NCI-H2227 (cell line): ENCODE results near the gene B3GLCT.

Experiments used
- DNase-seq: peaks from one replicate; lab custom pipeline; 2025; ENCODE audit not compliant: unreplicated experiment; lab: John Stamatoyannopoulos, UW

The B3GLCT gene

DNA sequence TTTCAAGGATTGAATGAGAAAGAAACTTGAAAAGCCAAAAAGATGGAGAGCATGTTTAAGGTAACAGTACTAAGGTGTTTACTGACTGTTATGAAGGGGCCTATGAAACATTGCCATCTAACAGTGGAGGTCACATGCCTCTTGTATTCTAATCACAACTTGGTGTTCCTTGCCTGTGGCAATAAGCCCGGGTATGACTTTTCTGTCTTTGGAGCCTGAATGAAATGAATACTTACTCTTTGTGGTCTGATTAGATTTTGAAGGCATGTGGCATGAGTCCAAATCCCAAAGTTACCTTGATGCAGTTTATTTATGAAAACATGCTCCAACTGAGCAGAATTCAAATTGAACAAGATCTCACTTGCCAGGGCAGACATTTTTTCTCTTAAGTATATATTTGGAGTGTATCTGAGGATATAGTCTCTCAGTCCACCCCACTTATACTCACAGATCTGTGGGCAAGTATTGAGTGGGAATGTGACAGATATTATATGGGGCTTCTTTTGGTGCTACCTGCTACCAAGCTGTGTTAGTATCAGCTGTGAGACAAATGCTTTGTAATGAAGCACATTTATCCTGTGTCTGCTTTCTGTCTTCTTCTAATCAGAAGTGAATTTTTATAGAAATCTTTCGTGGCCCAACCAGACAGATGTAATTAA is 67.5 kb downstream of the B3GLCT start:
- DNase-seq: no peak

DNA sequence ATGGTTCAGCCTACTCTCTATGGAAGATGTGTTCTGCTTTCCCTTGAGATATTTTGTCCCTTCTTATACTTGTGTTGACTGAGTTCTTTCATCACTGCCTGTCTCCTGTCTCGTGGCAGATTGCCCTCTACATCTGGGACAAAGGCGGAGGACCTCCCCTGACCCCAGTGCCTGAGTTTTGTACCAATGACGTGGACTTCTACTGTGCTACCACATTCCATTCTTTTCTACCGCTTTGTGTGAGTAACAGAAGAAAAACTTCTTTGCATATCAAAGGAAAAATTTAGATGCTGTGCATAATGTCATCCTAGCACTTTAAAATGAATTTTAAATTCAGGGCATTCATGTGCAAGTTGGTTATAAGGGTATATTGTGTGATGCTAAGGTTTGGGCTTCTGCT is 74.6 kb downstream of the B3GLCT start:
- DNase-seq: no peak

DNA sequence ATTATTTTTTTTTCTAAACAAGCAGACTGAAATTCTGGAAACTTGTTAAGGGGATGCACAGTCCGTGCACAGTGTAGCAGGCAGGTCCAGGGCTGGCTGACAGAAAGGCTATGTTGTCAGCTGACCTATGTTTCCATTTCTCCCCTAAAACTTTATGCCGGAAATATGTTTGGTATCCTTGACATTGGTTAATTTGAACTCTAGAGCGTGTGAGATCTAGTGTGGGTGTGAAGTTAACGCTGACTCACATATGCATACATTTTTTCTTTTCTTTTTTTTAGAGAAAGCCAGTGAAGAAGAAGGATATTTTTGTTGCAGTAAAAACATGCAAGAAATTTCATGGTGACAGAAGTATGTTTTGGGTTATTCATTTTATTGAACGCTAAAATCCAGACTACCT is 76.6 kb downstream of the B3GLCT start:
- no peak for DNase-seq

DNA sequence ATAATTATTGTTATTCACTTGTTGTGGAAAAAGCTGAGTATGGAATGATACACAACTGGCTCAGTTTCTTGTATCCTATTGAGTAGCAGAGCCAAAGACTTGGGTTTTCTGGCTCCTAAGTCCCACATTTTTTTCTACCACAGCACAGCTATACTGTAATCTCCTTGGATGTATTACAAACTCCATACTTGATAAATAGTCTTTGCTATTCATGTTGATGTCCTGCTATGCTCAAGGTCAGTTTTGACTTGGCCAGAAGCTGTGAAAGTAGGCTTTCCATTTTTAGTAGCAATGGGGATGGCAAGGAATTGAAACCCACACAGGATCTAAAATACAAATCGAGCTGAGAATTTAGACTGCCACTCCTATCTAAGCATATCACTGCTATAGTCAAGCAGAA is 79.1 kb downstream of the B3GLCT start:
- DNase-seq: no peak

DNA sequence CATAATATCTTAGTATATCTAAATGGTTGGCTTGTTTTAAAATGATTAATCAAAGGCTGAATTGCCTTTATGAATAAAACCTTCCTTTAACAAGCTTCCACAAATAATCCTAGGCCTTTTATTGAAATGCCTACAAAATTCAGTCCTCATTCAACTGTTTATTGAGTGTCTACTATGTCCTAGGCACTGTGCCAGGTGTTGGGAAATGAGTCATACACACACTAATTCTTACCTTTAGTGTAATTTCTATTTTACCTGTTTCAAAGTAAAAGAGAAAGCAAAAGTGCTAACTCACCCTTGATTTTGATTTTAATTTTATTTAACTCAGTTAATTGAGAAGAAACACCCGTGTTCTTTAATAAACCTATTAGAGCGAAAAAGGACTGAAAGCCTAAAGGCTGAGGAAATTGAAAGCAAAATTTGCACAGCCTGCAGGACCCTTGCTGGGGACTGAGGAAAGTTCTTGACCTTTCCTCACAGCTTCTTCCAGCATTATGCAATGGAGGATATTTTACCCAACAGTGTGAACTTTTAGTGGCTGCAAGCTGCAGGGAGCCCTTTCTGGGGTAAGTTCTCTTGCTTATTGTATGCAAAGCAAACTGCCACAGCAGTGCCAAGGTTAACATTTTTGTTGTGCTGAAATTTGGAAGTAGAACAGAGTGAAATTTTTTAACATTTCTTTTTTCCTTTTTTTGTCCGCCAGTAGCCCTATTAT is 83.1 kb downstream of the B3GLCT start:
- DNase-seq: no peak

DNA sequence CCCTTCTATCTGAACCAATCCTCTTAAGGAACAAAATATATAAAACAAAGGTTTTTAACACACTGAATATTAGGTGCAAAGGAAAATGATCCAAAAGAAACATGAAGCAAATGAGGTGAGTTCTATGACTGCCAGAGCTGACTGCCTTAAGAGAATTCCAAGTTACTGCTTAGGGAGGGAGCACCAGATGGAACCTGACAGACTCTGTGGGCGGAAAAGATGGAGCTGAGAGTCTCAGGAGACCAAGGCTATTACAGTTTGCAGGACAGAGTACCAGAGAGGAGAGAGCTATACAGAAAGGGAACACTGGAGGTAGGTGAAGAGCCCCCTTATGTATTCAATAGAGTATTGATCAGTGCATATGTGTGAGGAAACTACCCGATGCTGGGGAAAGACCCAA is 87.2 kb downstream of the B3GLCT start:
- DNase-seq: no peak

DNA sequence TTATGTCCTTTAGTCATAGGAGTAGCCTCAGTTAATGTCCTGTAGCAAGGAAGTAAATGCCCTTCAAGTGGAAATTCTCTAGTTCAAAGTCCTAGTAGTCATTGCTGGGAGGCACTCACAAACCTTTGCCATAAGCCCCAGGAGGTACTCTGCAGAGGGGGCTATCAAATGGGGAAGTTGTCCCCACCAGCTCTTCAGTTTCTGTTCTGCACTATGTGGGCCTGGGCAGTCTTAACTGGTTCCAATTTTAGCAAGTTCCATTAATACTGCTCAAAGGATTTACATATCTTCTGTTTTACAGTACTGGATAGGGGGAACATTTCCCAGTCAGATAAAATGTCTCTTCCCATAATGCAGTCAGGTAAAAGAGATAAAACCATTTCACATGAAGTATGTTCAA is 101.3 kb downstream of the B3GLCT start:
- DNase-seq: no peak

DNA sequence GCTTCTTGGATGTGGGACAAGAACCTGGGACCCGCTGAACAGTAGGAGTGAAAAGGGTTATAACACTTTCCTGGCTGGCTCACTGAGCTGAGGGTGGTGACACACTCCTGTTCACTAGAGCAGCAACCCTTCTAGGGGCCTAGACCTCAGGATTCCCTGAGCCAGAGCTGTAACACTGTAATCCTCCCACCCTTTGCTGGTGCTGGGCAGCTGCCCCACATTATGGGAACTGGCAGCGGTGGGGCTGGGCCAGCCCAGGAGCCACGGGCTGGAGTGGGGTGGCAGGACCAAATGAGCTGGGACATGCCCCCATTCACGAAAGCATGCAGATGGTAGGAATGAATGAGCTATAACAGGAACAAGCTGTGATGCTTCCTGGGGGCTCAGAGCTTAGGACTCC is 110.6 kb downstream of the B3GLCT start:
- no peak for DNase-seq

DNA sequence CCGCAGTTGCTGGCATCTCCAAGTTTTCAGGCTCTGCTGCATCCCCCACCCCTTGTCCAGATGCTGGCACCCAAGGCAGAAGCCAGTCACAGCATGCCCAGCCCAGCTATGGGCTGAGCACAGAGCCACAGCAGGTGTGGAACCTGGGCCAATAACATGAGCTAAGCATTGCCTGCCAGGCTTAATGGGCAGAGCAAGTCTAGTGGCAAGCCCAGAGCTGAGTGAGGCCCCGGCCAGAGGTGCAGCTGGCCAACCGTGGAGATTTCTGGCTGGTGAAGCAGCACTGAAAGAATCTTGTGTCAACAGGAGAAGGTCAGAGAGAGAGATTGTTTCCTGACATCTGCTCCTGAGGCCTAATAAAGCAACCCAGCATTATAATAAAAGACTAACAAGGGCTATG is 111.0 kb downstream of the B3GLCT start:
- DNase-seq: no peak

DNA sequence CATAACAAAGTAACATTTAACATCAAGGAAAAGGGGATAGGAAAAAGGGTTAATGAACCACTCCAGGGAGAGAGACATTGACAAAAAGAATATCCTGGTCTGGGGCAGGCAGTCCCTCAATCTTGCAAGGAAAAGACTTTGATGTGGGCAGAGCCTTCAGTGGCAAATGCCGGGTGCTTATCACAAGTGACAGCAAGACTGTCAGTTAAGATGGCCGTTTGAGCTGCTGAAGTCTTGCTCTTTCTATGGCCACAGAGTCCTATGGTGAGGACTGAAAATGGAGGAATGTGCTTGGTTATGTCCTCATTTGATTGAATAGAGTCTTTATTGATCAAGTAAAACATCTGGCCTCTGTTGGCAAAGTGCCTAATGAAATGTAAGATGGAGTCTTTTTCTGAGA is 112.1 kb downstream of the B3GLCT start:
- no peak for DNase-seq

DNA sequence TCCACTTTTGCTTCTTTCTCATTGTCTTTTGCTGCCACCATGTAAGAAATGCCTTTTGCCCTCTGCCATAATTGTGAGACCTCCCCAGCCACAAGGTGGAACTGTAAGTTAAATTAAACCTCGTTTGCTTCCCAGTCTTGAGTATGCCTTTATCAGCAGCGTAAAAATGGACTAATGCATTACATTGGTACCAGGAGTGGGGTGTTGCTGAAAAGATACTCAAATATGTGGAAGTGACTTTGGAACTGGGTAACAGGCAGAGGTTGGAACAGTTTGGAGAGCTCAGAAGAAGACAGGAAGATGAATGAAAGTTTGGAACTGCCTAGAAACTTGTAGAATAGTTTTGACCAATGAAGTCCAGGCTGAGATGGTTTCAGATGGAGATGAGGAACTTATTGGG is 115.2 kb downstream of the B3GLCT start:
- DNase-seq: no peak

DNA sequence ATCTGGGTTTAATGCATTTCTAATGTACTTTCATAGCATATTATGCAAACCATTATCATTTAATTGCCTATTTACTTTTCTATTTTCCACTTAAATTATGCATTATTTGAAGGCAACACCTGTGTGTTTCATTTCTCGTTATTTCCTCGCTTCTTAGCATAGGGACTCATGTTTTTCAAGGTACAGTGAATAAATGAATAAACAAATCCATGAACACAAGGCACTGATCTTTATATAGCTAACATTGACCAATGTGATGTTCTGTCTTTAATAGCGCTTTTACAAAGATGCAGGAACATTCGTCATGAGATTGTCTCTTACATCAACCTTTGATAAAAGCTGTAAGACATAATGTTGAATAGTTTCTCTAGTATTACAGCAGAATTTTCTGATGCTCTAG is 121.2 kb downstream of the B3GLCT start:
- no peak for DNase-seq

DNA sequence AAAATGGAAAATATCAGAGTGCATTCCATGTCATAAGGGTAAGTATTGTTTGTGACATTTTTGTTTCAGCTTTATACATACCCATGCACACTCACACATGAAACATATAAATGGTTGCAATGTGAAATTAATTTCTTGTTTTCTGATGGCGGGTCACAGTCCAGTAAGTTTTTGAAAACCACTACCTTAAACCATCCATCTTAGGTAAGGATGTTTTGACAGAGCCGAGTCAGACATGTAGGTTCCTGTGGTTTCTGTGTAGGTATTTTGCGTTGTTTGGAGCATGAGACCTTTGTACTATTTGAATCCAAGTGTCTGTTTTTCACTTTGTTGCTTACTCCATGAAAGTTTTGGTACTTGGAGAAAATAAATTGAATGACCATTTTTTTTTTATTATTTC is 121.7 kb downstream of the B3GLCT start:
- no peak for DNase-seq

DNA sequence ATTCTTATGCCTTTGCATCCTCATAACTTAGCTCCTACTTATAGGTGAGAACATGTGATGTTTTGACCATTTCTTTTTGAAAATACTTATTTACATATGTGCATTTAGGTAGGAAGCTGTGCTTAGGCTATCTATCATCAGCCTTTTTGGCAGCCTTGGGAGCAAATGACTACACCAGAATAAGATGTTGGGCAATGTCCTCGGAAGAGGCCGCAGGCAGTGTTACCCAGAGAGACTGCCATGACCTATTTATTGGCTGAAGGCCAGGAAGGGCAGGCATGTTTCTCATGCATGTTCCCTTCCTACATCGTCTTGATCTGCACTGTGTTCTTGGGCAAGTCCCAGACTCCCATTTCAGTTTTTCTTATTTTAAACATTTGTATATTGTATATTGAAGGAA is 122.3 kb downstream of the B3GLCT start:
- DNase-seq: no peak

DNA sequence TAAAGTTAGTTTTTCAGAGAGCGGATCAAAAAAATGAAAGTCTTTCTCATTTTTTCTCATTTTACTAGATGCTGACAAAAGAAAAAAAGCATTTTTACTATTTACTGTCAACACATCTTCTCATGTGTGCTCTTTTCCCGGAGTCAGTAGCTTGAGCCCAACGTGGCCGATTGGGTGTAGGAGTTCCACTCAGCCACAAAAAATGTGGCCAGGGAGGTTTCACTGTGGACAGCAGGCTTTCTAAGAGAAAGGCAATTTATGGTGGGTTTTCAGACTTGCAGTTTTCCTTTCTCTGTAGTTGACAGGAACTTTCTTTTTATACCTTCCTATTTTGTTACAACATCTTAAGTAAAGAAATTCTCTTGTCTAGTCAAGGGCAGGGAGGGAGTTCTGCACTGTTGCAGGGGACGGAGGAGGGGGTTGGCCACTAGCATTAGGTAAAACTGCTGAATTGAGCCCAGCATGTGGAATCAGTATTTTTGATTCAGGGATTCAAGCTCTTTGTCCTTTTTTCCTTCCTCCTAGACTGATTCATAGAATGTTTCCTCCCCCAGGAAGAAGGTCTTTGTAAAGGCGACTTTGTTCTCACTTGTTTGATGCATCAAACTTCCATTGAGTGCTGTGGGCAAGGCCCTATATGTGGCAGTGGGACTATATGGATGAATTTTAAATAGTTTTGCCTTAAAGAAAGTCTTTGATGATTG is 123.1 kb downstream of the B3GLCT start:
- no peak for DNase-seq

DNA sequence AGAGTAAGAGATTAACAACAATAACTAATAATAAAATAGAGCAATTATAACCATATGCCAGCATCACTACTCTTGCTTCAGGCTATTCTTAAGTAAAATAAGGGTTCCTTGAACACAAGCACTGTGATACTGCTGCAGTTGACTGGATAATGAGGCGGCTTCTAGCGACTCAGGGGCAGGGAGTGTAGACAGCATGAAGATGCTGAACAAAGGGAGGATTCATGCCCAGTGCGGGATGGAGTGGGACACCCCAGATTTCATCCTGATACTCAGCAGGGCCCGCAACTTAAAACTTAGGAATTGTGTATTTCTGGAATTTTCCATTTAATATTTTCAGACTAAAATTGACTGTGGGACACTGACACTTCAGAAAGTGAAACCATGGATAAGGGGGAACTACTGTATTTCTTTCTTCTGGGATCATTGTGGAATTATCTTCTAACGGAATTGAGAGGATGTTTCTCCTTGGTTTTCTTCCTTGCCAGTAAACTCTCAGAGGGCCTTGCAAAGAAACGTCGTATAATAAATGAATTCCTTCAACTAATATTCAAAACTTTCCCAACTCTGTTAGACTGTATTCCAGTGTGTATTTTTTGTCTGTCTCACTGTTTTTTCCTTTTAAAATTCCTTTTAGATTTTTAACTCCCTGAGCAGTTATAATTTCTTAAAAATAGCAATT is 127.5 kb downstream of the B3GLCT start:
- no peak for DNase-seq

DNA sequence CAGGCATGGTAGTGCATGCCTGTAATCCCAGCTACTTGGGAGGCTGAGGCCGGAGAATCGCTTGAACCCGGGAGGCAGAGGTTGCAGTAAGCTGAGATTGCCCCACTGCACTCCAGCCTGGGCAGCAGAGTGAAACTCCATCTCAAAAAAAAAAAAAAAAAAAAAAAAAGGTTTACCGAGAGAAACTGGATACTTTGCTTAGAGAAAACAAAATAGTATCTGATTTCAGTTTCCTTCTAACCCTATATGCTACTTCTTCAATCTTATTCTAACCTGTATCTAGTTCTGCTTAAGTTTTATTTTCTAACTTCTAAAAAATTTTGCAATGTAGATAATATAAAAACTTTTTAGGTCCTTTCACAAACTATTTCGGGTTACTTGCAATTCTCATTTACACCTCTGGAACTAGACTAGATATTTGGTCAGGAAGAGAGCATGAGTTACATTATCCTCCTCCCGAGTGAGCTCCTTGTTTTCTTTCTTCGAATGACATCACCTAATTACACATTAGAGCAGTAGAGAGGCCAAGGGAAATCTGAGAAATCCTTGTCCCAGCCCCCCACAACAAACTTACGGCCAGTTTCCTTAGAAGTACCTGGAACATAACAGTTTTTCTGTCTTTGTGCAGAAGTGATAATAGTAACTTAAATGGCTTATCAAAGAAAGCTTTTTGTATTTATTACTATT is 128.9 kb downstream of the B3GLCT start:
- no peak for DNase-seq

DNA sequence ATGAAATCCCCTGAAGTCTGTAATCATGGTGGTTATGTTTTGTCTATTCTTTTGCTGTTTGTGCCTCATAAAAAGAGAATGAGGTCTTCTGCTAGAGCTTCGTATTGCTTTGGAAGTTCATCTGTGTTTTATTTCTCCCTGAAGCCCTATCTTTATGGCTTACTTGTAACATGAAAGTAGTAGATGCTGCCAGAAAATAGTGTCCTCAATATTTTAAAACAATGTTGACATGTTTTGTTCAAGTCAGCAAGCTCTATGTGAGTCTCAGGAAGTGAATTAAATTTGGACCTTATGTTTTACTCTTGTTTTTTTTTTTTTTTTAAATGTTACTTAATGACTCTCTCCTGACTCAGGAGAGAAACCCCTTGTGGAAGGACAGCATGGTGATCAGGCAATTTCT is 130.5 kb downstream of the B3GLCT start:
- no peak for DNase-seq

DNA sequence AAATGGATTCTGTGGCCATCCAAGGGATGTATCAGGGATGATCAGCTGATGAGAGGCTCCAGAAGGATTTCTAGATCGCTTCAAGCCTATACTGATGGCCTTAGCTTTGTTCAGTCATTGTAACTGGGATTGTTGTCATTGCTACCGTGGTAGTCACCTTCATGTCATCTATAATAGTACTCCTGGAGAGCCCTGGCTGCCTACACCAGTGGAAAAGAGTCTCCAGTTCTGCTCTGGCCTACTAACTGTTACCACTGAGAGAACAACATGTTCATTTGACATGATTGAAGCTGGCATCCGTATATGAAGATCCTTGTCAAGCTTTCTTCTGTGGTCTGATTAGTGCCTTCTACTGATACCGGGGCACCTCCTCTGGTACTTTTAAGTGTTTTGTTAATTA is 131.3 kb downstream of the B3GLCT start:
- no peak for DNase-seq

DNA sequence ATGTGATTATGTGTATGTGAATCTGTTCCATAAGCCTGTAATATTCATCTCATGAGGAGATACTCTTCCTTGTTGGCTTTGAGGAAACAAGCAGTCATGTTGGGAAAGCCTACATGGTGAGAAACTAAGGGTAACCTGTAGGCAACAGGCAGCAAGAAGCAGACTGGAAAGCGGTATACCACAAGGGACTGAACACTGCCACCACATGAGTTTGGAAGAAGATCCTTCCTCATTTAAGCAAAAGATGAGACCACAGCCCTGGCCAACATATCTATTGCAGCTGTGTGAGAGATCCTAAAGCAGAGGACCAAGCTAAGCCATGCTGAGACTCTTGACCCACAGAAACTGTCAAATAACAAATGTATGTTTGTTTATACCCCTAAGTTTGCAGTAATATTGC is 134.8 kb downstream of the B3GLCT start:
- no peak for DNase-seq

DNA sequence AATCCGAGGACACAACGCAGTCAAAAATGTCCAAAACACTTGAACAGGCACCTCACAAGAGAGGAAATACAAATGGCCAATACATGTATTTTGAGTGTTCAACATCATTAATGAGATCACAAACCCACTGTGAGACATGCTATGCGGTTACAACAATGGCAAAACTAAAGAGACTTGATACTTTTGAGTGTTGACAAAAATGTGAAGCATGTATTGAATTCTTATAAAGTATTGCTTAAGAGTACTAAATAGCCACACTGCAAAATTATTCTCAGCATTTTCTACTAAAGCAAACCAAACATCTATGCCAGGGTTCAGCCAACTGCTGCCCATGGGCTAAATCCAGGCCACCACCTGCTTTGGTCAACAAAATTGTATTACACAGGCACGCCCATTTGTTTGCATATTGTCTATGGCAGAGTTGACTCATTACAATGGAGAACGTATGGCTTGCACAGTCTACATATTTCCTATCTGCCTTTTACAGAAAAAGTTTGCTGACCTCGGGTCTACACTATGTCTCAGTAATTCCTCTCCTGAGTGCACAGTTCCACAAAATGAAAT is 135.3 kb downstream of the B3GLCT start:
- no peak for DNase-seq
